ENCODE measurements around the gene SLC44A4.
"Not testable (repeated sequence)": the region's sequence is repeated elsewhere in the genome, so short reads cannot be mapped to it uniquely, and the experiment has no call there.

SLC44A4 gene

GRCh38 chr6:31844507-31844906 lies 34.3 kb downstream of the SLC44A4 start:
- Histone ChIP-seq H3K36me3 (ENCODE audit: control insufficient read depth, insufficient read depth, low read length) (peaks cover 18% of the 10 kb centered on the region), H3K27me3 (replicated peaks; ENCODE audit: control insufficient read depth, insufficient read depth, low read length, poor library complexity, severe bottlenecking) (no peaks in the 10 kb centered on the region), H3K27ac (ENCODE audit: insufficient read depth, low read length, poor library complexity, severe bottlenecking) (no peak overlapping the region), H3K9me3 (ENCODE audit: control insufficient read depth, low read length) (no peaks in the 10 kb centered on the region), H3K4me3 (ENCODE audit: insufficient read depth, low read depth, low read length, poor library complexity, severe bottlenecking) (no peak overlapping the region), H3K4me1 (ENCODE audit: control insufficient read depth, insufficient read depth, low read length, poor library complexity, severe bottlenecking) (no peaks in the 10 kb centered on the region)
- no peak for DNase-seq

- Histone ChIP-seq H3K27ac (ENCODE audit: insufficient read depth, low read length, poor library complexity, severe bottlenecking) (no peak overlapping the region), H3K36me3 (ENCODE audit: control insufficient read depth, insufficient read depth, low read length) (peaks cover 30% of the 10 kb centered on the region), H3K27me3 (replicated peaks; ENCODE audit: control insufficient read depth, insufficient read depth, low read length, poor library complexity, severe bottlenecking) (no peaks in the 10 kb centered on the region)
These were observed 36.7 kb downstream of the SLC44A4 start for GRCh38 chr6:31842053-31842452.

GRCh38 chr6:31839779-31840126 lies 39.0 kb downstream of the SLC44A4 start:
- Histone ChIP-seq H3K4me1 (ENCODE audit: control insufficient read depth, insufficient read depth, low read length, poor library complexity, severe bottlenecking) (peaks cover 25% of the 10 kb centered on the region), H3K36me3 (ENCODE audit: control insufficient read depth, insufficient read depth, low read length) (peaks cover 30% of the 10 kb centered on the region)
- not testable (repeated sequence) for H3K9me3 ChIP-seq (ENCODE audit: control insufficient read depth, low read length); DNase-seq; H3K27ac ChIP-seq (ENCODE audit: insufficient read depth, low read length, poor library complexity, severe bottlenecking); H3K27me3 ChIP-seq (replicated peaks; ENCODE audit: control insufficient read depth, insufficient read depth, low read length, poor library complexity, severe bottlenecking); H3K4me3 ChIP-seq (ENCODE audit: insufficient read depth, low read depth, low read length, poor library complexity, severe bottlenecking)

More at GRCh38 chr6:31842053-31842452, 36.7 kb downstream of the SLC44A4 start:
- no peaks in the 10 kb centered on the region for H3K9me3 ChIP-seq (ENCODE audit: control insufficient read depth, low read length)
- H3K4me3 ChIP-seq (ENCODE audit: insufficient read depth, low read depth, low read length, poor library complexity, severe bottlenecking), result no peak overlapping the region
- H3K4me1 ChIP-seq (ENCODE audit: control insufficient read depth, insufficient read depth, low read length, poor library complexity, severe bottlenecking), result peaks cover 18% of the 10 kb centered on the region
- no peak for DNase-seq

- H3K27ac ChIP-seq (ENCODE audit: insufficient read depth, low read length, poor library complexity, severe bottlenecking), result no peak overlapping the region
- H3K27me3 ChIP-seq (replicated peaks; ENCODE audit: control insufficient read depth, insufficient read depth, low read length, poor library complexity, severe bottlenecking), result no peaks in the 10 kb centered on the region
- peaks cover 30% of the 10 kb centered on the region for H3K36me3 ChIP-seq (ENCODE audit: control insufficient read depth, insufficient read depth, low read length)
- no peaks in the 10 kb centered on the region for H3K9me3 ChIP-seq (ENCODE audit: control insufficient read depth, low read length)
- peaks cover 25% of the 10 kb centered on the region for H3K4me1 ChIP-seq (ENCODE audit: control insufficient read depth, insufficient read depth, low read length, poor library complexity, severe bottlenecking)
- H3K4me3 ChIP-seq (ENCODE audit: insufficient read depth, low read depth, low read length, poor library complexity, severe bottlenecking), result no peak overlapping the region
- DNase-seq, result no peak
These were observed 39.8 kb downstream of the SLC44A4 start for GRCh38 chr6:31838968-31839367.

GRCh38 chr6:31838114-31838553 lies 40.7 kb downstream of the SLC44A4 start:
- not testable (repeated sequence) for H3K9me3 ChIP-seq (ENCODE audit: control insufficient read depth, low read length); H3K27me3 ChIP-seq (replicated peaks; ENCODE audit: control insufficient read depth, insufficient read depth, low read length, poor library complexity, severe bottlenecking); H3K4me3 ChIP-seq (ENCODE audit: insufficient read depth, low read depth, low read length, poor library complexity, severe bottlenecking); DNase-seq
- H3K4me1 ChIP-seq (ENCODE audit: control insufficient read depth, insufficient read depth, low read length, poor library complexity, severe bottlenecking), result peaks cover 25% of the 10 kb centered on the region
- peak overlapping the region; percentile 99 for H3K27ac ChIP-seq (ENCODE audit: insufficient read depth, low read length, poor library complexity, severe bottlenecking)
- H3K36me3 ChIP-seq (ENCODE audit: control insufficient read depth, insufficient read depth, low read length), result peaks cover 30% of the 10 kb centered on the region

- Histone ChIP-seq H3K4me1 (ENCODE audit: control insufficient read depth, insufficient read depth, low read length, poor library complexity, severe bottlenecking) (peaks cover 25% of the 10 kb centered on the region), H3K36me3 (ENCODE audit: control insufficient read depth, insufficient read depth, low read length) (peaks cover 30% of the 10 kb centered on the region), H3K4me3 (ENCODE audit: insufficient read depth, low read depth, low read length, poor library complexity, severe bottlenecking) (peak overlapping the region; percentile 4), H3K27ac (ENCODE audit: insufficient read depth, low read length, poor library complexity, severe bottlenecking) (peak overlapping the region; percentile 99), H3K9me3 (ENCODE audit: control insufficient read depth, low read length) (no peaks in the 10 kb centered on the region), H3K27me3 (replicated peaks; ENCODE audit: control insufficient read depth, insufficient read depth, low read length, poor library complexity, severe bottlenecking) (no peaks in the 10 kb centered on the region)
- no peak for DNase-seq
These were observed 41.3 kb downstream of the SLC44A4 start for GRCh38 chr6:31837369-31838113.

GRCh38 chr6:31836474-31837368 lies 42.1 kb downstream of the SLC44A4 start:
- DNase-seq, result no peak
- peaks cover 30% of the 10 kb centered on the region for H3K36me3 ChIP-seq (ENCODE audit: control insufficient read depth, insufficient read depth, low read length)
- peak overlapping the region; percentile 89 for H3K4me3 ChIP-seq (ENCODE audit: insufficient read depth, low read depth, low read length, poor library complexity, severe bottlenecking)
- H3K4me1 ChIP-seq (ENCODE audit: control insufficient read depth, insufficient read depth, low read length, poor library complexity, severe bottlenecking), result peaks cover 25% of the 10 kb centered on the region
- no peaks in the 10 kb centered on the region for H3K27me3 ChIP-seq (replicated peaks; ENCODE audit: control insufficient read depth, insufficient read depth, low read length, poor library complexity, severe bottlenecking)
- H3K9me3 ChIP-seq (ENCODE audit: control insufficient read depth, low read length), result no peaks in the 10 kb centered on the region
- peak overlapping the region; percentile 99 for H3K27ac ChIP-seq (ENCODE audit: insufficient read depth, low read length, poor library complexity, severe bottlenecking)

GRCh38 chr6:31836047-31836473 lies 42.7 kb downstream of the SLC44A4 start:
- no peak for DNase-seq

GRCh38 chr6:31834367-31835250 lies 44.2 kb downstream of the SLC44A4 start:
- Histone ChIP-seq H3K27me3 (replicated peaks; ENCODE audit: control insufficient read depth, insufficient read depth, low read length, poor library complexity, severe bottlenecking) (no peaks in the 10 kb centered on the region), H3K4me3 (ENCODE audit: insufficient read depth, low read depth, low read length, poor library complexity, severe bottlenecking) (peak overlapping the region; percentile 89), H3K4me1 (ENCODE audit: control insufficient read depth, insufficient read depth, low read length, poor library complexity, severe bottlenecking) (peaks cover 34% of the 10 kb centered on the region), H3K9me3 (ENCODE audit: control insufficient read depth, low read length) (no peaks in the 10 kb centered on the region), H3K27ac (ENCODE audit: insufficient read depth, low read length, poor library complexity, severe bottlenecking) (peak overlapping the region; percentile 99), H3K36me3 (ENCODE audit: control insufficient read depth, insufficient read depth, low read length) (peaks cover 13% of the 10 kb centered on the region)
- DNase-seq, result peak; percentile 62 to 69 (median 66)

More at GRCh38 chr6:31836047-31836473, 42.7 kb downstream of the SLC44A4 start:
- Histone ChIP-seq H3K36me3 (ENCODE audit: control insufficient read depth, insufficient read depth, low read length) (peaks cover 28% of the 10 kb centered on the region), H3K4me3 (ENCODE audit: insufficient read depth, low read depth, low read length, poor library complexity, severe bottlenecking) (peak overlapping the region; percentile 89), H3K27ac (ENCODE audit: insufficient read depth, low read length, poor library complexity, severe bottlenecking) (peak overlapping the region; percentile 99), H3K4me1 (ENCODE audit: control insufficient read depth, insufficient read depth, low read length, poor library complexity, severe bottlenecking) (peaks cover 26% of the 10 kb centered on the region), H3K9me3 (ENCODE audit: control insufficient read depth, low read length) (no peaks in the 10 kb centered on the region), H3K27me3 (replicated peaks; ENCODE audit: control insufficient read depth, insufficient read depth, low read length, poor library complexity, severe bottlenecking) (no peaks in the 10 kb centered on the region)

All from effector memory CD4-positive, alpha-beta T cell (primary cell).